GM13976 (cell line): Measurements from ENCODE around the gene ZNF827.

Experiments used
- DNase-seq: peaks from one replicate; pipeline ENCODE4 v3.0.0; 2012; ENCODE audit warnings: low spot score
- CTCF ChIP-seq: IDR thresholded peaks from 2 replicates; pipeline ENCODE4 v1.5.1; 2012; ENCODE audit warnings: borderline replicate concordance, mild to moderate bottlenecking; ENCODE audit not compliant: insufficient read depth; ENCODE audit errors: extremely low read depth, missing control alignments, control extremely low read depth
- in situ Hi-C: fragments of 300-500 bp; cut with MboI; formaldehyde crosslinking; loops from one replicate; pipeline ENCODE4 v1.12.0; 2022; ENCODE audit warnings: low sequenced_read_pairs, mixed read lengths, inconsistent platforms; ENCODE audit not compliant: unreplicated experiment

ZNF827 gene

GRCh38 chr4:145822181-145822580 is 116.4 kb downstream of the ZNF827 start:
- no peak for TF ChIP-seq CTCF
- in situ Hi-C loops: no loop called here

GRCh38 chr4:145821766-145822165 is 116.9 kb downstream of the ZNF827 start:
- no peak for DNase-seq
- no peak for TF ChIP-seq CTCF
- in situ Hi-C loops: no loop called here

More at GRCh38 chr4:145822181-145822580, 116.4 kb downstream of the ZNF827 start:
- no peak for DNase-seq

- TF ChIP-seq CTCF: no peak
- in situ Hi-C loops: no loop called here
- no peak for DNase-seq
These were observed 118.2 kb downstream of the ZNF827 start for GRCh38 chr4:145820407-145820806.

GRCh38 chr4:145819853-145820181 is 118.8 kb downstream of the ZNF827 start:
- in situ Hi-C loops: no loop called here
- DNase-seq: no peak

GRCh38 chr4:145819101-145819852 is 119.3 kb downstream of the ZNF827 start:
- no peak for DNase-seq
- in situ Hi-C loops: no loop called here
- TF ChIP-seq CTCF: no peak

More at GRCh38 chr4:145819853-145820181, 118.8 kb downstream of the ZNF827 start:
- no peak for TF ChIP-seq CTCF

- TF ChIP-seq CTCF: no peak
- in situ Hi-C loops: no loop called here
- no peak for DNase-seq
These were observed 120.6 kb downstream of the ZNF827 start for GRCh38 chr4:145818011-145818410.

GRCh38 chr4:145816091-145816490 is 122.5 kb downstream of the ZNF827 start:
- TF ChIP-seq CTCF: no peak
- in situ Hi-C loops: no loop called here
- DNase-seq: no peak
